HG03135 (cell line): Measurements from ENCODE around the gene OR8H1.

Experiments used
- ATAC-seq: cut with Tn5 transposase; IDR thresholded peaks from one replicate; pipeline ENCODE4 v1.9.1; 2021; ENCODE audit warnings: mild to moderate bottlenecking, moderate library complexity; ENCODE audit not compliant: unreplicated experiment

Gene OR8H1, protein sequence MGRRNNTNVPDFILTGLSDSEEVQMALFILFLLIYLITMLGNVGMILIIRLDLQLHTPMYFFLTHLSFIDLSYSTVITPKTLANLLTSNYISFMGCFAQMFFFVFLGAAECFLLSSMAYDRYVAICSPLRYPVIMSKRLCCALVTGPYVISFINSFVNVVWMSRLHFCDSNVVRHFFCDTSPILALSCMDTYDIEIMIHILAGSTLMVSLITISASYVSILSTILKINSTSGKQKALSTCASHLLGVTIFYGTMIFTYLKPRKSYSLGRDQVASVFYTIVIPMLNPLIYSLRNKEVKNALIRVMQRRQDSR

DNA sequence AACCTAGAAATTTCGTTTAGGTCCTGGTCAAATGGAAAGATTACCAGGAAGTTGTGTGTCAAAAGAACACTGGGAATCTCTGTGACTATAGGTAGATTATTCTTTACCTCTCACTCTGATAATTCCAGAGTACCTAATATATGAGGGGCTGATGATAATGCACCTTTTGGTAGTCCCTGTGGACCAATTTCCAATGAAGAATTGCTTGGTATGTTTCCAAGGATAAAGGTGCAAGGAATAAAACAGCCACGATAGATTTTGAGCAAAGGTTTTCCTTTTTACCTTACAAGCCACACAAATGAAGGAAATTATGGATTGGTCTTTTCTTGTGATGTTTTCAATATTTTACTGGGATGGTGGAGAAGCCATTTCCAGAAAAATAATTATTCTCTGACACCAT is at the start of gene OR8H1:
Gene OR8H1, minus strand, starts transcription at position 101 of the 400 bp plus-strand sequence. CDS start 1,192 bp downstream, outside the sequence.
- ATAC-seq: no peak

DNA sequence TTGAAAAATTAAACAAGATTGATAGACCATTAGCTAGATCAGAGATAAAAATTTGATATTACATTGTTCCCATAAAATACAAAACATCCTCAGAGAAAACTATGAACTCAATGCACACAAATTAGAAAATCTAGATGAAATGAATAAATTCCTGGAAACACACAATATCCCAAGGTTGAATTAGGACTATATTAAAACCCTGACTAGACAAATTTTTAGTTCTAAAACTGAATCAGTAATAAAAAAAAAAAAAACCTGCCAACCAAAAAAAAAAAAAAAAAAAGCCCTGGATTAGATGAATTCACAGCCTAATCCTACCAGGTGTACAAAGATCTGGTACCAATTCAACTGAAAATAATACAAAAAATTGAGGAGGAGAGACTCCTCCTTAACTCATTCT is 48.2 kb upstream of the OR8H1 start:
- ATAC-seq: no peak

DNA sequence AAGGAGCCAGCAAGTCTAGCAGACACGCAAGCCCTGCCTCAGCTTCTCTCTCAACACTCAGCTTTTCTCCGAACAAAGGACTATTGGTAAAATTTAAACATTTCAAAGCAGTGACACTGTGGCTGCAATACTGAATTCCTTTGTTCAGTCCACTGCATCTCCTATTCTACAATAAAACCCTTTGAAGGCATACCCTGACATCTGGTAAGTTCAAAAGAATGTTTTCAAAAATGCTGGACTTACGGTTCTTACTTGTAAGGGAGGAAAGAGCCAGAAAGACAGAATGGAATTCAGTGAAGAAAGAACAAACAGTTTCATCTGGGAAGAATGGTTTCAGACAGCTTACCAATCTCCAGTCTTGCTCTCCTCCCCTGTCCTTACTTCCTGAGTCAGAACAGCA is 41.1 kb upstream of the OR8H1 start:
- no peak for ATAC-seq

DNA sequence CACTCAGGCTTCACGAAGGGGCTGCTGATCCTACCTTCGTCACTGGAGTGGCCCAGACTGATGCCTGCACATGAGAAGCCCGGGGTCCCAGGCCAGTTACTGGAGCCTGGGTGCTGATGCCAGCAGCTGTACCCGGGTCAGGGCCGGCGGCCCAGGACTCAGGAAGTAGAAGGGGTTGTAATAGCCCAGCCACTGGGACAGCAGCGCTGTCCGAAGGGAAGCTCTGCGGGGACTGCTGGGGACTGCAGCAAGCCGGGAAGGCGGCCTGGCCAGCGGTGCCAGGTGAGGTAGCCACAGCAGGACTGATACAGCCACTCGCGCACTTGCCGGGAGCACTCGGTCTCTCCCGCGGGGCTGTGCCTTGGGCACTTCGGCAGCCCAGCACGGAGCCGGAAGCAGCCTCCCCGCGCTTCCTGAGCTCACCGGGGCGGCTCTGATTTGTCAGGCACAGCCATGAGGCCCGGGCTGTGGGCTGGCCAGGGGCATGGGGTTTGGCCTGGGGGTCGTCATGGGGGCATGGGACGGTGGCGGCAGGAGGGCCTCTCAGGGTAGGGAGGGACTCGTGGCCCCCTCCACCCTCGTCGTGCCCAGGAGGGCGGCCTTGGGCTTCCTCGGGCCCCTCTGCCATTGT is 39.9 kb upstream of the OR8H1 start:
- no peak for ATAC-seq

DNA sequence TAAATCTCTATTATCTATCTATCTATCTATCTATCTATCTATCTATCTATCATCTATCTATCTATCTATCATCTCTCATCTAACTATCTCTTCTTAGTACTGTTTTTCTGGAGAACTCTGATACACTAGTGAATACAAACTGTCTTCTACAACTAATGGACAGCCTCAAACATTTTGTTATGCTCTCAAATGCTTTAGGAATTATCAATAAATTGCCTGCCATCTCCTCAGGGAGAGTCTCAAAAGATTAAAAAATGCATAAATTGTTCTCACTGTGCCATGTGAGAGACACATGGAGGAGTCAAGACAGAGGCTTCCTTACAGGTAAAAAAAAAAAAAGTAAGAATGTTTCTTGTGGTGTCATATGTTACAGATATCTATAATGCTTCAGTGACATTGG is 22.8 kb upstream of the OR8H1 start, which contains the start of gene OR8K3:
Gene OR8K3, plus strand, starts transcription at position 301 of the 400 bp plus-strand sequence. CDS start 3,163 bp downstream, outside the sequence.
- no peak for ATAC-seq

DNA sequence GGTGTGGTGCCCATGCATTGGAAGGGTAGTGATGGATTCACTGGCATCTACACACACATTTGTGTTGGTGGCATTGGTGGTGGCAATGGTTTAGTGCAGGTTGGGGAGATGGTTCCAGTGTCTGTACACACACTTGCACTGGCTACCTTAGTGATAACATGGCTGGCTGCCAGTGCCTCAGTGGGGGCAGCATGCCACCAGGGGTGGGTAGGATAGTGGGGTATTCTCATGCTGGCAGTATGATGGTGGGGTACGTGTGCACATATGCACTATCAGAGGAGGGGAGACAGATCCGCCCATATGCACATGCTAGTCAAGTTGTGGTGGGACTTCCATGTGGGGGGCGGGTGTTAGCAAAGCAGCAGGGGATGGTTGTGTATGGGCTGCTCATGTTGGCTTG is 15.8 kb upstream of the OR8H1 start:
- ATAC-seq: no peak

DNA sequence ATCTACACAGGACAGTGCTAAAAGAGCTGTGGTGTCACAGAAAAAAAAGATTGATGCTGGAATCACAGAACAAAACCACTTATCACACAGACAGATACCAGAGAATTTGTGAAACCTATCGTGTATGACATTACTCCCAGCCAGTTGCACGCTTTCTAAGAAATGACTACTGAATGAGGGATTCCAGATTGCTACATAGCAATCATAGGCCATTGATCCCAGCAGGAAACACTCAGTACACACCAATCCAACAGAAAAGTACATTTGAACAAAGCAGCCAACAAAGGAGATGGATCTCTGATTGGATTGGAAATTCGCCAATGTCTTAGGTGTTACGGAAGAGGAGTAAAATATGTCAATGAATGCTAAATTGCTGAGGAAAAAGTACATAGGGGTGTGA is 4.8 kb upstream of the OR8H1 start:
- ATAC-seq: no peak

DNA sequence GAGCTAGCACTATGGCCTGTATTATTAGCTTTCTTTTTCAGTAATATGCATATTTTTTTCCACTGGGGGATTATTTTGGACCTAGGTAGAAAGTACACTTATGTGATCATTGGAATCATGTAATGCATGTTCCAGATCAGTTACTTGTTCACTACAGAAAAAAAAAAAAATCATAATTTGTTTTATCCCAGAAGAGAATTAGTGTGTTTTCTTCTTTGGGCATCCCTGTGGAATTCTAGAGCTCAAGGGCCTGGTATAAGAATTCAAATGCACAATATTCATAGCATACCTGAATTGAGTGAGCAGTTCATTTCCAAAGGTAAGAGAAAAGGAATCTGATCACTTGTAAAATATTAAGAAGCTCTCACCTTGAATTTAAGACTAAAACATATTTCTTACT is 18.2 kb downstream of the OR8H1 start, which contains the start of gene OR5T1:
Gene OR5T1, plus strand, starts transcription at position 301 of the 400 bp plus-strand sequence. CDS start 1,485 bp downstream, outside the sequence.
- no peak for ATAC-seq

DNA sequence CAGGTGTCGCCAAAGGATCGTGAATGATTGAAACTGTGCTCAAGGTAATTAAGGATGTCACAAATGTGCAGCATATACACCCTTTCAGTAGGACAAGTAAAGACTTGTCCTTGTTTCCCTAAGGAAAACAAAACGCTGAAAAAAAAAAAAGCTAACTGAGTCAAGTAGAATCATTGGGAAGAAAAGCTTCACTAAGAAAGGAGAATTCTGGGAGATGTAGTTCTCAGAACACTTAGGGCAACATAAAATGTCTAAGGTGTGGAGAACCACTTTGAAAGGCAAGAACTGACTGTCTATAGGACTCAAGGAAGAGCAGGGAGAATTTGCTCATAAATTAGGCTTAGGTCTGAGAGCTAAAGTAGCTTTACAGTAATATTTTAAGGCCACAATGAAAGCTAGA is 21.0 kb downstream of the OR8H1 start:
- ATAC-seq: no peak

DNA sequence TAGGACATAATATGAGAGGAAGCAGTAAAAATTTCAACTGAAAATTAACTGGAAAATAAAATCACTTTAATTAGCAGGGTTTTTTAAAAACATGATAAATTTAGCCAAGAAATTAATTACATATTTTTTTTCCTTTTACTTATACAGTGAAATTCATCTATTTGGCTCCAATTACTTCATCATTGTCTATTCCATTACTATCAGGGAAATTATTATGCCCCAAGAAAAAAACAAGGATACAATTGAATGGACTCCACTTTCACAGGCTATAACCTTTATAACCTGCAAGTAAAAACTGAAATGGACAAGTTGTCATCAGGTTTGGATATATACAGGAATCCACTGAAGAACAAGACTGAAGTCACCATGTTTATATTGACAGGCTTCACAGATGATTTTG is 40.1 kb downstream of the OR8H1 start, which contains the start of gene OR5T3:
Gene OR5T3, plus strand, starts transcription at position 301 of the 400 bp plus-strand sequence. Its CDS starts 0 bp downstream, at position 301.
- ATAC-seq: no peak
